HCT116 (cell line): ENCODE measurements around the gene NRP1.

Experiments
- CEBPB ChIP-seq: IDR thresholded peaks from 2 replicates; pipeline ENCODE4 v1.6.1; 2012; ENCODE audit warnings: low read depth
- EZH2 ChIP-seq: fragments of 200-600 bp; sonication (generic); IDR thresholded peaks from 2 replicates; pipeline ENCODE4 v1.6.1; 2017; ENCODE audit warnings: antibody characterized with exemption, mixed run types
- JUND ChIP-seq: IDR thresholded peaks from 2 replicates; pipeline ENCODE4 v1.6.1; 2012
- POLR2A ChIP-seq: IDR thresholded peaks from 2 replicates; pipeline ENCODE4 v1.7.0; 2011; ENCODE audit warnings: borderline replicate concordance; ENCODE audit not compliant: insufficient read depth, insufficient read length; ENCODE audit errors: extremely low read depth
- POLR2AphosphoS5 ChIP-seq: IDR thresholded peaks from 2 replicates; pipeline ENCODE4 v1.6.1; 2011; ENCODE audit warnings: mild to moderate bottlenecking, low read depth, low read length, moderate library complexity
- RAD21 ChIP-seq: IDR thresholded peaks from 2 replicates; pipeline ENCODE4 v1.6.1; 2012; ENCODE audit warnings: low read depth, mild to moderate bottlenecking
- SIN3A ChIP-seq: IDR thresholded peaks from 2 replicates; pipeline ENCODE4 v1.6.1; 2012; ENCODE audit warnings: low read depth
- SP1 ChIP-seq: IDR thresholded peaks from 2 replicates; pipeline ENCODE4 v1.6.1; 2012; ENCODE audit warnings: low read depth
- TCF7L2 ChIP-seq: IDR thresholded peaks from 2 replicates; pipeline ENCODE4 v1.7.0; 2011; ENCODE audit warnings: borderline replicate concordance, inconsistent platforms; ENCODE audit not compliant: insufficient read depth, insufficient read length; ENCODE audit errors: extremely low read depth
- YY1 ChIP-seq: IDR thresholded peaks from 2 replicates; pipeline ENCODE4 v1.6.1; 2011; ENCODE audit warnings: low read length, low read depth, moderate library complexity, mild to moderate bottlenecking; ENCODE audit not compliant: insufficient replicate concordance; ENCODE audit errors: extremely low read depth
- TF ChIP-seq, protein P1 (sequence below), 3 experiments: fragments of 200-600 bp in 1 of 3; sonication (generic) in 1 of 3; IDR thresholded peaks in 2 of 3; conservative IDR thresholded peaks in 1 of 3; 2 replicates each; pipeline ENCODE4 v1.5.1; 2012 to 2017; ENCODE audit warnings: low read depth in 2 of 3, low read length in 2 of 3, antibody characterized with exemption in 1 of 3, borderline replicate concordance in 1 of 3, control low read depth in 1 of 3, mild to moderate bottlenecking in 1 of 3, mixed read lengths in 1 of 3, mixed run types in 1 of 3, moderate library complexity in 1 of 3; ENCODE audit not compliant: insufficient read depth in 1 of 3
- TF ChIP-seq, protein P2 (sequence below): IDR thresholded peaks from 2 replicates; pipeline ENCODE4 v1.6.1; 2012

DNA sequence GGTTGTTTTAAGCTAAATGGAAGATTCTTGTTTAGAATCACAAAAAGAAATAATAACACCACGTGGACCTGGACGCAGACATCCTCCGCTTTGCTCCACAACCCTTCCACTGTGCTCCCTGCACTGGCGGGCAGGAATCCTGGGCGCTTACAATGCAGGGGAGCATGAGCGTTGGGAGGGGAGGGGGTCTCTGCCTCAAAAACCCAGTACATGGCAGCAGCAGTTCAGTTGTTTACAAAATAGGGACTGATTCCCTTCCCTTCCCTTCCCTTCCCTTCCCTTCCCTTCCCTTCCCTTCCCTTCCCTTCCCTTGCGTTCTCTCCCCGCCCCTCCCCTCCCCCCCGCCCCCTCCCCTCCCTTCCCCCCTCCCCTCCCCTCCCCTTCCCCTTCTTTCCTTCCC lies 206.8 kb downstream of the NRP1 start:
- TF ChIP-seq, protein P1, sequence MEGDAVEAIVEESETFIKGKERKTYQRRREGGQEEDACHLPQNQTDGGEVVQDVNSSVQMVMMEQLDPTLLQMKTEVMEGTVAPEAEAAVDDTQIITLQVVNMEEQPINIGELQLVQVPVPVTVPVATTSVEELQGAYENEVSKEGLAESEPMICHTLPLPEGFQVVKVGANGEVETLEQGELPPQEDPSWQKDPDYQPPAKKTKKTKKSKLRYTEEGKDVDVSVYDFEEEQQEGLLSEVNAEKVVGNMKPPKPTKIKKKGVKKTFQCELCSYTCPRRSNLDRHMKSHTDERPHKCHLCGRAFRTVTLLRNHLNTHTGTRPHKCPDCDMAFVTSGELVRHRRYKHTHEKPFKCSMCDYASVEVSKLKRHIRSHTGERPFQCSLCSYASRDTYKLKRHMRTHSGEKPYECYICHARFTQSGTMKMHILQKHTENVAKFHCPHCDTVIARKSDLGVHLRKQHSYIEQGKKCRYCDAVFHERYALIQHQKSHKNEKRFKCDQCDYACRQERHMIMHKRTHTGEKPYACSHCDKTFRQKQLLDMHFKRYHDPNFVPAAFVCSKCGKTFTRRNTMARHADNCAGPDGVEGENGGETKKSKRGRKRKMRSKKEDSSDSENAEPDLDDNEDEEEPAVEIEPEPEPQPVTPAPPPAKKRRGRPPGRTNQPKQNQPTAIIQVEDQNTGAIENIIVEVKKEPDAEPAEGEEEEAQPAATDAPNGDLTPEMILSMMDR (IDR thresholded peaks at IDR 0.05 in 2 of 3, conservative IDR thresholded peaks at IDR 0.05 in 1 of 3; ENCODE audit: borderline replicate concordance in 1 of 3, insufficient read depth in 1 of 3, low read depth in 2 of 3, low read length in 2 of 3), result no peak
- no peak for TF ChIP-seq CEBPB
- TF ChIP-seq, protein P2, sequence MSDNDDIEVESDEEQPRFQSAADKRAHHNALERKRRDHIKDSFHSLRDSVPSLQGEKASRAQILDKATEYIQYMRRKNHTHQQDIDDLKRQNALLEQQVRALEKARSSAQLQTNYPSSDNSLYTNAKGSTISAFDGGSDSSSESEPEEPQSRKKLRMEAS, result no peak
- no peak for TF ChIP-seq POLR2A
- TF ChIP-seq POLR2AphosphoS5, result no peak
- no peak for TF ChIP-seq EZH2
- TF ChIP-seq YY1, result no peak
- no peak for TF ChIP-seq RAD21
- TF ChIP-seq TCF7L2, result no peak
- TF ChIP-seq JUND, result no peak
- no peak for TF ChIP-seq SP1
- no peak for TF ChIP-seq SIN3A
